A673 (cell line): ENCODE measurements around the gene ZNF385B.

Experiments
- CTCF ChIP-seq: fragments of 300-800, 200-600 bp; sonication (generic); conservative IDR thresholded peaks from 2 replicates; pipeline ENCODE4 v1.5.1; 2017; ENCODE audit warnings: low read depth, mild to moderate bottlenecking, antibody characterized with exemption, low read length, moderate library complexity, mixed read lengths
- EZH2 ChIP-seq: fragments of 200-600 bp; sonication (generic); IDR thresholded peaks from 2 replicates; pipeline ENCODE4 v1.6.1; 2017; ENCODE audit warnings: borderline replicate concordance, low read depth, mild to moderate bottlenecking, mixed read lengths, antibody characterized with exemption, low read length; ENCODE audit not compliant: poor library complexity, severe bottlenecking

- TF ChIP-seq CTCF (no peak), EZH2 (no peak)
Measured at GRCh38 chr2:179551539-179552045, 309.8 kb downstream of the ZNF385B start.
